ENCODE measurements around the gene NT5C2.

DNA sequence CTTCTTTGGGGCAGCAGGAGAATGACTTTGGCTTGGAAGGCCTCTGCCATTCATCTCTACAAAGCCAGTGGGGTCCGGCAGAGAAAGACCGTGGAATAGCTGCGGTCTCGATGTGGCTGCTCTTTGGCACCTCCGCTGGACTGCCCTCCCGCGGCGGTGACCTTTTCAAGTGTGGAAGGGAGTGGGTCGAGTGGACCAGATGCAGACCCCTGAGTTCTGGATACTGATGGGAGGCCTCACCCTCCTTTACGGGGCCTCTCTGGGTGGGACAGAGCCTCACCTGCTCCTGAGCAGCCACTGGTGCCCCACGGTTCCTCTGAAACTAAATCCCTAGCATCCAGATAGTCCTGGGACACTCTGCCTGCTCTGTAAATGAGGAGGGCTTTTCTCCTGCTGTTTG is 113.1 kb downstream of the NT5C2 start:
- TF ChIP-seq POLR2A (IDR thresholded peaks at IDR 0.05; ENCODE audit: low read length) (no peak), GATA1 (IDR thresholded peaks at IDR 0.05; ENCODE audit: low read depth, low read length) (no peak)
